Measurements from ENCODE around the gene PIGQ.
A peak's percentile ranks its signal among the peaks of the same experiment; 100 is the strongest.

The PIGQ gene

DNA sequence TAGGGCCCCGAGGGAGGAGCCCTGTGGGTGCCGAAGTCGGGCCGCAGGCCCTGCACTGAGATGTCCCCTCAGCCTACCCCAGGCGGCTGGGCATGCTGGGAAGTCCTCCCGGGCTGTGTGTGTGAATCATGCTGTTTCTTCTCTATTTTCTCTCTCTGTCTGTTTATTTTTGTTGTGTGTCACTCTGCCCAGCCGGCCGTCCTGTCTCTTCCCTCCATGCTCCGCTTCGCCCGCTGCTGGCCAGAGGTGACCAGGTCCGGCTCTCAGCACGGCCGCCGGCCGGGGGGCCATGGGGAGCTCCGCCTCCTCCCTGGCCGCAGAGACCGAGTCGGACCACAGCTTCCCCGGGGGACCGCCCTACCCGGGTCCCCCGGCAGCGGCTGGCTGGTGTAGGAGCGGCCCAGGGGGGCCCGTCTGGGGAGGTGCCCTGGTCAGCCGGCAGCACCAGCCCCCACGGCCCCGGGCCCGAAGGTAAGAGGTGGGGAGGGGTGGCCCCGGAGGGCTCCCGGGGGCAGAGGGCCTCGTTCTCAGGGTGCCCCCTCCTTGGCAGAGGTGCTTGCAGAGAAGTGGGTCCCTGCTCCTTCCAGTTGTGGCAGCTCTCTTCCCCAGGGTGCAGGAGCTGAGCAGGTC is 29.8 kb upstream of the PIGQ start:
- Histone ChIP-seq H3K27ac (no peak overlapping the region), H3K4me1 (peaks cover 11 to 37% (median 23%) of the 10 kb centered on the region in 10 experiments), H4K20me1 (peaks cover 96 to 100% (median 98%) of the 10 kb centered on the region in 11 experiments), H3K27me3 (no peaks in the 10 kb centered on the region), H3K9ac (peak overlapping the region in 2 of 11 experiments; percentile 15 to 41; a peak in 1 of 22 replicates), H3K36me3 (peaks cover 46 to 88% (median 67%) of the 10 kb centered on the region in 11 experiments), H3K4me3 (no peak overlapping the region), H3K4me2 (no peak overlapping the region), H3K9me3 (replicated peaks in 1 of 11) (no peaks in the 10 kb centered on the region)
- TF ChIP-seq Cebpa-rat (IDR thresholded peaks at IDR 0.05) = no peak

GRCh38 chr16:540645-541340 is 29.0 kb upstream of the PIGQ start:
- peaks cover 38 to 86% (median 63%) of the 10 kb centered on the region in 11 experiments for H3K36me3 ChIP-seq
- 0 out of 22 replicates have a peak overlapping the region, but pooled peaks of 1 of the 11 experiments have one; percentile 15 for H3K9ac ChIP-seq
- peaks cover 4 to 32% (median 25%) of the 10 kb centered on the region in 10 experiments; a peak in 19 of 20 replicates for H3K4me1 ChIP-seq
- no peaks in the 10 kb centered on the region for H3K27me3 ChIP-seq
- no peak overlapping the region for H3K4me2 ChIP-seq
- H3K4me3 ChIP-seq = no peak overlapping the region
- H3K27ac ChIP-seq = no peak overlapping the region
- no peaks in the 10 kb centered on the region for H3K9me3 ChIP-seq (replicated peaks in 1 of 11)
- H4K20me1 ChIP-seq = peaks cover 96 to 100% (median 98%) of the 10 kb centered on the region in 11 experiments
- no peak for TF ChIP-seq Cebpa-rat (IDR thresholded peaks at IDR 0.05)

GRCh38 chr16:543301-544164 is 26.2 kb upstream of the PIGQ start:
- Histone ChIP-seq H3K4me2 (peak overlapping the region in 10 of 11 experiments; percentile 3 to 72 (median 69); a peak in 17 of 22 replicates), H3K9ac (peak overlapping the region in 8 of 11 experiments; percentile 6 to 64 (median 41); a peak in 11 of 22 replicates), H4K20me1 (peaks cover 96 to 100% (median 98%) of the 10 kb centered on the region in 11 experiments), H3K4me1 (peaks cover 22 to 57% (median 51%) of the 10 kb centered on the region in 10 experiments), H3K36me3 (peaks cover 28 to 74% (median 51%) of the 10 kb centered on the region in 11 experiments), H3K27me3 (no peaks in the 10 kb centered on the region), H3K4me3 (no peak overlapping the region), H3K9me3 (replicated peaks in 1 of 11) (no peaks in the 10 kb centered on the region), H3K27ac (peak overlapping the region in 4 of 11 experiments; percentile 22 to 48 (median 34); a peak in 3 of 22 replicates)
- no peak for TF ChIP-seq Cebpa-rat (IDR thresholded peaks at IDR 0.05)

DNA sequence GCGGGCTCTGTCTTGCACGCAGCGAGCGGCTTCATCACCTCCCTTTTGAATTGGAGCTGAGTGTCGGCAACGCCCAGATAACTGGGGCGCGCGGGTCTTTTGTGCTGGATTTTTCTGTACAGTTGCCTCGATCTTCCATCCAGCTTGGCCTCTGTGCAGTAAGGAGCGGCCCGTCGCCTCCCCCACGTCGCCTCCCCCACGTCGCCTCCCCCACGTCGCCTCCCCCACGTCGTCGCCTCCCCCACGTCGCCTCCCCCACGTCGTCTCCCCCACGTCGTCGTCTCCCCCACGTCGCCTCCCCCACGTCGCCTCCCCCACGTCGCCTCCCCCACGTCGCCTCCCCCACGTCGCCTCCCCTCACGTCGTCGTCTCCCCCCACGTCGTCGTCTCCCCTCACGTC is 25.3 kb upstream of the PIGQ start:
- H4K20me1 ChIP-seq = peaks cover 91 to 99% (median 95%) of the 10 kb centered on the region in 11 experiments
- peaks cover 32 to 73% (median 47%) of the 10 kb centered on the region in 11 experiments for H3K36me3 ChIP-seq
- H3K27ac ChIP-seq = peak overlapping the region in 1 of 11 experiments; percentile 32; a peak in 1 of 22 replicates
- no peak overlapping the region for H3K4me3 ChIP-seq
- H3K4me1 ChIP-seq = peaks cover 24 to 61% (median 53%) of the 10 kb centered on the region in 10 experiments
- TF ChIP-seq Cebpa-rat (IDR thresholded peaks at IDR 0.05) = no peak
- no peaks in the 10 kb centered on the region for H3K9me3 ChIP-seq (replicated peaks in 1 of 11)
- no peaks in the 10 kb centered on the region for H3K27me3 ChIP-seq
- H3K4me2 ChIP-seq = peak overlapping the region in 7 of 11 experiments; percentile 68 to 72 (median 71); a peak in 14 of 22 replicates
- H3K9ac ChIP-seq = peak overlapping the region in 7 of 11 experiments; percentile 28 to 64 (median 42); a peak in 6 of 22 replicates

DNA sequence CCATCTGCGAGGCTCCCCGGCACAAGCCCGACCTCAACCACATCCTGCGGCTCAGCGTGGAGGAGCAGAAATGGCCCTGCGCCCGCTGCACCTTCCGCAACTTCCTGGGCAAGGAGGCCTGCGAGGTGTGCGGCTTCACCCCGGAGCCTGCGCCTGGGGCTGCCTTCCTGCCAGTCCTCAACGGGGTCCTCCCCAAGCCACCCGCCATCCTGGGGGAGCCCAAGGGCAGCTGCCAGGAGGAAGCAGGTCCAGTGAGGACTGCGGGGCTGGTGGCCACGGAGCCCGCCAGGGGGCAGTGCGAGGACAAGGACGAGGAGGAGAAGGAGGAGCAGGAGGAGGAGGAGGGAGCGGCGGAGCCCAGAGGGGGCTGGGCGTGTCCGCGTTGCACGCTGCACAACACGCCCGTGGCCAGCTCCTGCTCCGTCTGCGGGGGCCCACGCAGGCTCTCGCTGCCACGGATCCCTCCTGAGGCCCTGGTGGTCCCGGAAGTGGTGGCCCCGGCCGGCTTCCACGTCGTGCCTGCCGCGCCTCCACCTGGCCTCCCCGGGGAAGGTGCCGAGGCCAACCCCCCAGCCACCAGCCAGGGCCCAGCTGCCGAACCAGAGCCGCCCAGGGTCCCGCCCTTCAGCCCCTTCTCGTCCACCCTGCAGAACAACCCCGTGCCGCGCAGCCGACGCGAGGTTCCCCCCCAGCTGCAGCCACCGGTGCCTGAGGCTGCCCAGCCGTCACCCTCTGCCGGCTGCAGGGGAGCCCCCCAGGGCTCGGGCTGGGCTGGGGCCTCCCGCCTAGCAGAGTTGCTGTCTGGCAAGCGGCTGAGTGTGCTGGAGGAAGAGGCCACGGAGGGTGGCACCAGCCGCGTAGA is 22.6 kb upstream of the PIGQ start:
- H3K4me2 ChIP-seq = peak overlapping the region; percentile 71 to 88 (median 83)
- no peaks in the 10 kb centered on the region for H3K27me3 ChIP-seq
- peaks cover 39 to 74% (median 48%) of the 10 kb centered on the region in 11 experiments for H3K36me3 ChIP-seq
- peak overlapping the region in 10 of 11 experiments; percentile 21 to 62 (median 54); a peak in 13 of 22 replicates for H3K9ac ChIP-seq
- H3K27ac ChIP-seq = peak overlapping the region in 8 of 11 experiments; percentile 38 to 63 (median 57); a peak in 16 of 22 replicates
- peaks cover 65 to 99% (median 92%) of the 10 kb centered on the region in 11 experiments for H4K20me1 ChIP-seq
- H3K4me3 ChIP-seq = peak overlapping the region in 6 of 10 experiments; percentile 12 to 53 (median 32); a peak in 10 of 20 replicates
- no peak for TF ChIP-seq Cebpa-rat (IDR thresholded peaks at IDR 0.05)
- H3K4me1 ChIP-seq = peaks cover 24 to 58% (median 53%) of the 10 kb centered on the region in 10 experiments
- H3K9me3 ChIP-seq (replicated peaks in 1 of 11) = no peaks in the 10 kb centered on the region

DNA sequence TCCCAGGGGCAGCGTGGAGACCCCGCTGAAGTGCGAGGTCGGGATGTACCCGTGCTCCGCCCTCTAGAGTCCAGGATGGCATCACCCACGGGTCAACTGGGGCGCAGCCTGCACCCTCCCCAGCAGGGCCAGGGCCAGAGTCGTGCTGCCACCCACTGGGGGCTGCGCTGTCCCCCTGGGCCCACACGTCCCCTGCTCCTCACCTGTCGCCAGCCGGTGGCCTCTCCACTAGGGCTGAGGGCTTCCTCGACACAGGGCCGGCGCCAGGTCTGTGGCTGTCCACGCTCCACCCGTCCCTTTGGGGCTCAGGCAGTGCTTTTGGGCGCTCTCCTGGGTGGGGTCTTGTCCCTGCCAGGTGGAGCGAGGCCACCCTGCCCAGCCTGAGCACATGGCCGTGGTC is 21.2 kb upstream of the PIGQ start:
- Histone ChIP-seq H3K9ac (peak overlapping the region in 8 of 11 experiments; percentile 26 to 62 (median 56); a peak in 11 of 22 replicates), H3K36me3 (peaks cover 42 to 69% (median 52%) of the 10 kb centered on the region in 11 experiments), H3K4me2 (peak overlapping the region in 9 of 11 experiments; percentile 71 to 88 (median 83); a peak in 17 of 22 replicates), H3K4me1 (peaks cover 24 to 46% (median 43%) of the 10 kb centered on the region in 10 experiments), H3K9me3 (replicated peaks in 1 of 11) (no peaks in the 10 kb centered on the region), H3K4me3 (no peak overlapping the region), H3K27me3 (no peaks in the 10 kb centered on the region), H3K27ac (peak overlapping the region in 2 of 11 experiments; percentile 5 to 63; a peak in 1 of 22 replicates), H4K20me1 (peaks cover 50 to 93% (median 81%) of the 10 kb centered on the region in 11 experiments)
- no peak for TF ChIP-seq Cebpa-rat (IDR thresholded peaks at IDR 0.05)

DNA sequence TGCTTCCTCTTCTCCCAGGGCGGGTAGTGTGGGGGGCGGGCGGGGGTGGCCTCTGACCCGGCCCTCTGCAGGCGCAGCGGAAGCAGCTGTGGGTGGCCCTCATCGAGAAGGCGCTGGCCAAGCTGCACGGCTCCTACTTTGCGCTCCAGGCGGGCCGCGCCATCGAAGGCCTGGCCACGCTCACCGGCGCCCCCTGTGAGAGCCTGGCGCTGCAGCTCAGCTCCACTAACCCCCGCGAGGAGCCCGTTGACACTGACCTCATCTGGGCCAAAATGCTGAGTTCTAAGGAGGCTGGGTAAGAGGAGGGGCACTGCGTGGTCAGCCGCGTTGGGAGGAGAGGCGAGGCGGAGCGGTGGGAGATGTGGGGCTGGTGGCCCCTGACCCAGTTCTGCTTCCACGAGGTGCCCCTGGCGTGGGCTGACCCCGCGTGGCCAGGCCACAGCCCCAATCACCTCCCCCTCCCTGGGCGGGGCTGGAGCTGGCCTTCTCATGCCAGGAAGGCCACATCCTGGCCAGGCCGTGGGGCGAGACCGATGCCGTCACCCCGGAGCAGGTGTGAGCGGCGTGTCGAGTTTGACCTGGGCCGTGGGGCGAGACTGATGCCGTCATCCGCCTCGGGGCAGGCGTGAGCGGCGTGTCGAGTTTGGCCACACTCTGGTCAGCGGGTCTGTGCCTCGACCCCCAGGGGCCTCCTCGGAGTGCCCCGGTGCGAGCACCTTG is 20.1 kb upstream of the PIGQ start:
- Histone ChIP-seq H3K27ac (no peak overlapping the region), H4K20me1 (peaks cover 41 to 94% (median 80%) of the 10 kb centered on the region in 11 experiments), H3K36me3 (peaks cover 42 to 72% (median 59%) of the 10 kb centered on the region in 11 experiments), H3K4me2 (no peak overlapping the region), H3K9me3 (replicated peaks in 1 of 11) (no peaks in the 10 kb centered on the region), H3K27me3 (no peaks in the 10 kb centered on the region), H3K4me3 (no peak overlapping the region), H3K9ac (no peak overlapping the region), H3K4me1 (peaks cover 24 to 47% (median 41%) of the 10 kb centered on the region in 10 experiments)
- TF ChIP-seq Cebpa-rat (IDR thresholded peaks at IDR 0.05) = no peak

All from BLaER1 treated with 17β-estradiol and CSF1 and Interleukin-3, amounts not matched to agents 10 nM and 100 nM (cell line).